Activated T-helper 1 cell treated with anti-CD3 and anti-CD28 coated beads, Interleukin-12 subunit alpha, Interleukin-12 subunit beta, Interleukin-2, Interleukin-4 antibody, amounts not matched to agents 30 ng/mL and 10 ng/mL and 1 ng/mL, durations not matched to agents 14 hours and 24 hours and 36 hours (primary cell): ENCODE measurements around the gene TRAF1. TPM values are rescaled to one million over a fixed set of nuclear protein-coding genes. Genes with fewer than 3 reads are reported as not detected.

ENCODE experiments used
- DNase-seq: peaks from one replicate; pipeline ENCODE4 v3.0.0; 2021; ENCODE audit warnings: low spot score
- H3K27ac Mint-ChIP-seq: one replicate; pipeline ENCODE4 v1.8.0; 2021; ENCODE audit warnings: mild to moderate bottlenecking, mixed read lengths
- H3K27me3 Mint-ChIP-seq: one replicate; pipeline ENCODE4 v1.8.0; 2022; ENCODE audit warnings: mild to moderate bottlenecking, moderate library complexity, mixed read lengths; ENCODE audit not compliant: insufficient read depth
- H3K36me3 Mint-ChIP-seq: one replicate; pipeline ENCODE4 v1.8.0; 2021; ENCODE audit warnings: low read depth, mixed read lengths
- H3K4me1 Mint-ChIP-seq: one replicate; pipeline ENCODE4 v1.8.0; 2021; ENCODE audit warnings: low read depth, mixed read lengths
- H3K4me3 Mint-ChIP-seq: one replicate; pipeline ENCODE4 v1.8.0; 2021; ENCODE audit warnings: mild to moderate bottlenecking, moderate library complexity, mixed read lengths
- H3K9me3 Mint-ChIP-seq: one replicate; pipeline ENCODE4 v1.8.0; 2021; ENCODE audit warnings: mixed read lengths
- intact Hi-C: fragments of 100-400 bp; cut with micrococcal nuclease; formaldehyde crosslinking; loops from one replicate; pipeline ENCODE4 v1.15.1; 2024
- total RNA-seq: library from RNA; stranded (reverse); gene quantifications from 2 replicates; pipeline ENCODE4 v1.2.3, GENCODE V29; 2022

The TRAF1 gene
- total RNA-seq, 1 donor from 2014 or later: 136 TPM

DNA sequence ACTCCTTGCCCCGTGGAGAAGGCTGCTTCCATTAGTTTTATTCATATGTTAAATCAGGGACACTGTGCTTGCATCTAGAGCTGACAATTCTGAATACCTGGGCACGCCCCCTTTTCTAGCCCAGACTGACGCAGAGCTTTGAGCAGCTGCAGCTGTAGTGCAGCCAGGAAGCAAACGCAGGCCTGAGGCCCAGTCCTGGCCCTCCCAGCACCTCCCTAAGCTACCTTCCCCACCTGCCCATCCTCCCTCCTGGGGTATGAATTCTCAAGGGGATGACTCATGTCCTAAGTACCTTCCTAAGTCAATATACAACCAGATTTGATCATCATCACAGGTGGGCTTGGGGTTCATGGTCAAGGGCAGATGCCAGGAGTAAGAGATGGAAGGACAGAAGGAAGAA, 53.1 kb downstream of the TRAF1 start:
- Mint-ChIP-seq H3K27ac (peak overlapping the region; percentile 75), H3K36me3 (peaks cover 48% of the 10 kb centered on the region), H3K4me3 (peak overlapping the region; percentile 89), H3K9me3 (no peaks in the 10 kb centered on the region), H3K4me1 (peaks cover 67% of the 10 kb centered on the region), H3K27me3 (no peaks in the 10 kb centered on the region)
- intact Hi-C loops: no loop called here
- no peak for DNase-seq

GRCh38 chr9:120872791-120873502, 53.6 kb downstream of the TRAF1 start:
- Mint-ChIP-seq H3K36me3 (peaks cover 51% of the 10 kb centered on the region), H3K9me3 (no peaks in the 10 kb centered on the region), H3K27ac (peak overlapping the region; percentile 75), H3K4me3 (peak overlapping the region; percentile 89), H3K27me3 (no peaks in the 10 kb centered on the region), H3K4me1 (peaks cover 66% of the 10 kb centered on the region)
- DNase-seq: no peak
- intact Hi-C loops: no loop called here

DNA sequence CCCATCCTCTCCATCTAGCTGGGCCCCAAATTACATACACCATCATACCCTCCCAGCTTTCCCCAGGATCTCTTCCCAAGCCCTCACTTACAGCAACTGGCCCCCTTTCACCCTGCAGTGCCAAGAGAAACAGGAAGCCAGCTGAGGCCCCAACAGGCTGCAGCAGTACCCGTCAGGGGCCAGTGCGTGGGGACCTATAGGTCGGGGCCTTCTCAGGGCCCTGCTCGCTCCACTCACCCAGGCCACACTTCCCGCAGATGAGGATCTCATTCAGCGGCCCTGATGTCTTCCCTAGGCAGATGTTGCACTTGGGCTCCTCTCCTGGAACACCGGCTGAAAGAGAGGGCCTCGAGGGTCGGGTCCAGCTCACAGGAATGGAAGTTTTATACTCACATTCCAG, 56.4 kb downstream of the TRAF1 start:
- H3K4me3 Mint-ChIP-seq: peak overlapping the region; percentile 15

DNA sequence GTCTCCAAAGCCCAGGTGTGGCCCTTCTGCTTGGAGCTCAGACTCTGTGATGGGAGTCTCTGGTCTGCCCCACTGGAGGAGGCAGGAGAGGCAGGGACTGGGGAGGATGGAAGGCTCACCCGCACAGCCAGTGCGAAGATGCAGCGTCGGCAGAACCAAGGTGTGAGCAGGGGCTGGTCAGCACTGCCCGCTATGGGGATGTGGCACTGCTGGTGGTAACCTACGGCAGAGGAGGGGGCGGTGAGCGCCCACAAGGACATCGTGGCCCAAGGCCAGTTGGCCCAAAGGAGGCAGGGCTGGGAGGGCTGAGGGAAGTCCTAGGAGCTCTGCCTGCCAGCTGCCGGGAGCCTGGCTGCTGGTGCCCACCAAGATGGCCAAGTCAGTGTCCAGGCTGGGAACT, 56.9 kb downstream of the TRAF1 start:
- H3K27ac Mint-ChIP-seq: peak overlapping the region; percentile 78
- peaks cover 53% of the 10 kb centered on the region for H3K36me3 Mint-ChIP-seq
- no peaks in the 10 kb centered on the region for H3K27me3 Mint-ChIP-seq
- peaks cover 57% of the 10 kb centered on the region for H3K4me1 Mint-ChIP-seq
- DNase-seq: no peak
- H3K9me3 Mint-ChIP-seq: no peaks in the 10 kb centered on the region
- H3K4me3 Mint-ChIP-seq: peak overlapping the region; percentile 88
- intact Hi-C loops: loop anchor here (2.0 to 5.0 kb wide), 3 partner anchors 67 to 205 kb away; partner anchors contain the start of gene CNTRL

More for the DNA sequence above, 56.4 kb downstream of the TRAF1 start:
- H3K27me3 Mint-ChIP-seq: no peaks in the 10 kb centered on the region
- peaks cover 53% of the 10 kb centered on the region for H3K36me3 Mint-ChIP-seq
- H3K27ac Mint-ChIP-seq: no peak overlapping the region
- intact Hi-C loops: no loop called here
- peaks cover 62% of the 10 kb centered on the region for H3K4me1 Mint-ChIP-seq
- DNase-seq: no peak
- no peaks in the 10 kb centered on the region for H3K9me3 Mint-ChIP-seq

- Mint-ChIP-seq H3K4me3 (peak overlapping the region; percentile 88), H3K27ac (peak overlapping the region; percentile 91), H3K36me3 (peaks cover 49% of the 10 kb centered on the region), H3K9me3 (no peaks in the 10 kb centered on the region), H3K27me3 (no peaks in the 10 kb centered on the region), H3K4me1 (peaks cover 53% of the 10 kb centered on the region)
- no peak for DNase-seq
- intact Hi-C loops: loop anchor here (2.0 to 5.0 kb wide), 3 partner anchors 67 to 205 kb away; partner anchors contain the start of gene CNTRL
Measured at GRCh38 chr9:120869360-120869687, 57.3 kb downstream of the TRAF1 start.

DNA sequence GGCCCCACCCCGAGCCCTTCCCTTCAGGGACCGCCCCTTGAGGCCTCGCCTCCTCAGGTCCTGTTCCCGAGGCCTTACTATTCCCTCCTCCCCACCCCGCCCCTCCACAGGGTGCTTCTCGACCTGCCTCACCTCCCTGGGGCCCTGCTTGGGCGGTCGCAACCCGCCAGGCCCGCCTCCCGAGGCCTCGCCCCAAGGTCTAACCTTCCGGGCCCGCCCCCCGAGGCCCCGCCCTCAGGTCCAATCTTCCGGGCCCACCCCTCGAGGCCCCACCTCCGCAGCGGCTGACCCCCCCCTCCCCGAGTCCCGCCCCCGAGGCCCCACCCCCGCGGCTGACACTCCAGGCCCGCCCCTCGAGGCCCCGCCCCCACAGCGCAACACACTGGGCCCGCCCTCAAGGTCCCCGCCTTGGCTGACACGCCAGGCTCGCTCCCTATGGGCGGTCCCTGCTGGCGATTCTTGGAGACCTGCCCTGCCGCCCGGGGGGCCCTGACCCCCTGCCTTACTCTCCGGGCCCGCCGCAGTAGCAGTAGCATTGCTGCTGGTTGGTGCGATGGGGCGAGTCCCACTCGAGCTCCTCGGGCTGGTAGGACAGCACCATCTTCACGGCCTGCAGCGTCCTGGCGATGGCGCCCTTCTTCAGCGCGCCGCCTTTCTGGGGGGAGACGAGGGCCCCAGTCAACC, 57.8 kb downstream of the TRAF1 start:
- Mint-ChIP-seq H3K27ac (peak overlapping the region; percentile 91), H3K9me3 (no peaks in the 10 kb centered on the region), H3K27me3 (no peaks in the 10 kb centered on the region), H3K36me3 (peaks cover 48% of the 10 kb centered on the region), H3K4me3 (peak overlapping the region; percentile 88), H3K4me1 (peaks cover 48% of the 10 kb centered on the region)
- peak; percentile 93 for DNase-seq
- intact Hi-C loops: loop anchor here (1.0 to 5.0 kb wide), 12 partner anchors 7 to 333 kb away; partner anchors contain the start of genes CNTRL, FBXW2, MEGF9 and TRAF1

DNA sequence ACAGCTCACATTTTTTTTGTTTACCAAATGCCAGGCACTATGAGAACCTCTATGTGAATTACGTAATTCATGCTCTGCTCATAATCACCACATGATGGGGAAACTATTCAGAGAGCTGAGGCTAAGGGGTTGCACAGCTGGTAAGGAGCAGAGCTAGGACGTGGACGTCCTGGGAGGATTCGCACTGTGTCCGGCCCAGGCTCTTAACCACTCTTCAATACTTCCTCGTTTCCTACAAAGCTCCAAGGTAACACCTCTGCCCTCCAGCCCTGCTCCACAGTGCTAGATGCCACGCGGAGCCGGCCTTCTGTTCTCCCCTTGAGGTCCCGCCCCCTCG, 58.3 kb downstream of the TRAF1 start:
- H3K9me3 Mint-ChIP-seq: no peaks in the 10 kb centered on the region
- peak overlapping the region; percentile 75 for H3K4me3 Mint-ChIP-seq
- peaks cover 43% of the 10 kb centered on the region for H3K4me1 Mint-ChIP-seq
- H3K27ac Mint-ChIP-seq: peak overlapping the region; percentile 49
- intact Hi-C loops: loop anchor here (1.0 to 5.0 kb wide), 12 partner anchors 8 to 334 kb away; partner anchors contain the start of genes CNTRL, FBXW2, MEGF9 and TRAF1
- peaks cover 44% of the 10 kb centered on the region for H3K36me3 Mint-ChIP-seq
- no peak for DNase-seq
- no peaks in the 10 kb centered on the region for H3K27me3 Mint-ChIP-seq

DNA sequence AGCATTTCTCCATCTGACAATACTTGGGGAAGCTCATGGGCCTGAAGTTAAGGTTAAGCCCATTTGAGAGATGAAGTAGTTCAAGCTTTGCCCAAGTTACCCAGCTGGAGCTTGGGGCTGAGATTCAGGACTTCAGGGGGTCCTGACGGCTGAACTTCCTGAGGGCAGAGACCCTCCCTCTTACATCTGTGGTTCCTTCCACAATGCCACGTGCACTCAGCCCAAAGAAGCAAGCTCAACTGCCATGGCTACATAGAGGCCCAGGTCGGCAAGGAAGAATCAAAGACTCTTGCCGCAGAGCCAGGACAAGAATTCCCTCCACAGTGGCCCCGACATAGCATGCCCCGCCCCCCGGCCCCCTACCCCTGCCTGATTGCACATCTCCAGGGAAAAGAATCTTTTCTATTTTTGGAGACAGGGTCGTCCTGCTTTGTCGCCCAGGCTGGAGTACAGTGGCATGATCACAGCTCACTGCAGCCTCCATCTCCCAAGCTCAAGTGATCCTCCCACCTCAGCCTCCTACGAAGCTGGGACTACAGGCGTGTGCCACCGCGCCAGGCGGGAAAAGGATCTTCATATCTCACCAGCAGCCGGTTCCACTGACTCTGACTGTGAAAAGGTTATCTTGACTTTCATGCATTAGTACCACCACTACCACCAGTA, 58.8 kb downstream of the TRAF1 start:
- Mint-ChIP-seq H3K4me1 (peaks cover 38% of the 10 kb centered on the region), H3K9me3 (no peaks in the 10 kb centered on the region), H3K36me3 (peaks cover 43% of the 10 kb centered on the region), H3K27me3 (no peaks in the 10 kb centered on the region), H3K4me3 (peak overlapping the region; percentile 75), H3K27ac (peak overlapping the region; percentile 49)
- intact Hi-C loops: loop anchor here (1.0 to 5.0 kb wide), 12 partner anchors 8 to 334 kb away; partner anchors contain the start of genes CNTRL, FBXW2, MEGF9 and TRAF1
- DNase-seq: no peak

DNA sequence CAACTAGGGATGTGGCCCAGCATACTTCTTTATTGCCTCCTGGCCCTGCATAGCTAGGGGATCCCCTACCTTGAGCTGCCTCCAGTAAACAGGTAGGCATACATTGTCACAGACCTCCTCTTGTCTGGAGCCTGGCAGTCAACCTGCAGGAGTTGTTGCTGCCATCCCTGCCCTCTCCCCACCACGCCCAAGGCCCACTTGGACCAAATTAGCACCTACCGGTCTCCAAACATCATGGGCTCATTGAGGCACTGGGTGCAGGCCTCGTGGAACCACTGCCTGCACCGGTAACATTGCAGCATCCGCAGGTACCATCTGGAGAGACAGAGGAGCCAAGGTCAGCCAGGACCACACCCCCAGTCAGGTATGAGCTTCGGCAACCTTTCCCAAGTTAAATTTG, 59.9 kb downstream of the TRAF1 start:
- Mint-ChIP-seq H3K27ac (no peak overlapping the region), H3K4me3 (no peak overlapping the region), H3K9me3 (no peaks in the 10 kb centered on the region), H3K36me3 (peaks cover 40% of the 10 kb centered on the region), H3K4me1 (peaks cover 27% of the 10 kb centered on the region), H3K27me3 (no peaks in the 10 kb centered on the region)
- DNase-seq: no peak
- intact Hi-C loops: loop anchor here (5.0 kb wide), 1 partner anchor 109 kb away; no protein-coding TSS in a partner anchor

DNA sequence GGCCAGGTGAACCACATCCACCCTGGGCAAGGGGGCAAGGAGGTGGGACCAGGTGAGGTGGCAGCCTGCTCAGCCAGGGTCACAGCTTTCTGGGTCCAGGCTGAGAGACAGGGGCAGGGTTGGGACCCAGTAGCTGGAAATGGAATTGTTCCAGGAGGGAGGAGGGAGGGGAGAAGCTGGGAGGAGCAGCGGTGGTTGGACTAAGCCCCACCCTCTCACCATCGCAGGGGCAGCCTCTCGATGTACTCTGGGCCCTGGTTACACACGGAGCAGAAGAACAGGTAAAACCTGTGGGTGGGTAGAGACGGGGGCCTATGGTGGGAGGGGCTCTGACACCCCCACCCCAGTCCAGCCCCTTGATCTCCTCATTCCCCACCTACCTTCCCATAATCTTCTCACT, 60.8 kb downstream of the TRAF1 start:
- intact Hi-C loops: loop anchor here (5.0 kb wide), 1 partner anchor 109 kb away; no protein-coding TSS in a partner anchor
- Mint-ChIP-seq H3K9me3 (no peaks in the 10 kb centered on the region), H3K4me1 (peaks cover 27% of the 10 kb centered on the region), H3K36me3 (peaks cover 47% of the 10 kb centered on the region), H3K27me3 (no peaks in the 10 kb centered on the region), H3K4me3 (no peak overlapping the region), H3K27ac (no peak overlapping the region)
- DNase-seq: no peak

DNA sequence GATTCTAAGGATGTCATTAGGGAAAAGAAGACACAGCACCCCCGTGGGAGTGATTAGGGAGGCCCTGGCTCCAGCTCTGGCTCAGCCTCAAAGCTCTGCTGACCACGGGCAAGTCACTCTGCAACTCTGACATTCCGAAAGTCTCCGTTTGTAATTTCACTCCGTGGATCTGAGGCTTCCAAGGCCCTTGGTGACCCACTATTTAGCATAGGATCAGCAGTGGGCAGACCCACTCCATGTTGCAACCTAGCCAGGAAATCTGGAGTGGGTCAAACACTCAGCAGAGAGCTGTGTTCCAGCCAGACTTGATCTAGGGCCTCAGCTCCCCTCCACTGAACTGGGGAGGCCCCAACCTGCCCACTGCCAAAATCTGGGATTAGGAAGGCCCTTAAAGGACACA, 61.4 kb downstream of the TRAF1 start:
- Mint-ChIP-seq H3K4me3 (no peak overlapping the region), H3K9me3 (no peaks in the 10 kb centered on the region), H3K27ac (no peak overlapping the region), H3K4me1 (peaks cover 25% of the 10 kb centered on the region), H3K27me3 (no peaks in the 10 kb centered on the region), H3K36me3 (peaks cover 53% of the 10 kb centered on the region)
- DNase-seq: no peak
- intact Hi-C loops: loop anchor here (5.0 kb wide), 1 partner anchor 108 kb away; no protein-coding TSS in a partner anchor

GRCh38 chr9:120864719-120865118, 61.9 kb downstream of the TRAF1 start:
- Mint-ChIP-seq H3K27ac (no peak overlapping the region), H3K4me3 (no peak overlapping the region), H3K9me3 (no peaks in the 10 kb centered on the region), H3K36me3 (peaks cover 54% of the 10 kb centered on the region), H3K27me3 (no peaks in the 10 kb centered on the region), H3K4me1 (peaks cover 23% of the 10 kb centered on the region)
- intact Hi-C loops: loop anchor here (5.0 kb wide), 1 partner anchor 107 kb away; no protein-coding TSS in a partner anchor
- no peak for DNase-seq
